Cardiac muscle cell (in vitro differentiated cells and primary cell): ENCODE data around the gene REG1A. TPM values are rescaled to one million over a fixed set of nuclear protein-coding genes. Genes with fewer than 3 reads are reported as not detected.

Experiments used
- DNase-seq, 2 donors: peaks; one replicate each; pipeline versions ENCODE4 v3.0.0 to v3.0.0-alpha.2; 2010 to 2017; ENCODE audit warnings: low read depth in 1 of 2, low spot score in 1 of 2
- H3K27ac ChIP-seq: fragments of 200-600 bp; sonication (generic); 2 replicates; pipeline ENCODE4 v1.5.1; 2016
- H3K27me3 ChIP-seq: fragments of 200-600 bp; sonication (generic); 2 replicates; pipeline ENCODE4 v1.6.0; 2016; ENCODE audit warnings: control low read depth
- H3K36me3 ChIP-seq: fragments of 200-600 bp; sonication (generic); 2 replicates; pipeline ENCODE4 v1.5.1; 2016; ENCODE audit warnings: control low read depth
- H3K4me1 ChIP-seq: fragments of 200-600 bp; sonication (generic); 2 replicates; pipeline ENCODE4 v1.8.1; 2017; ENCODE audit warnings: low read depth, mild to moderate bottlenecking, mixed run types
- H3K4me3 ChIP-seq: fragments of 200-600 bp; sonication (generic); 2 replicates; pipeline ENCODE4 v1.5.1; 2016; ENCODE audit warnings: mild to moderate bottlenecking
- H3K9me3 ChIP-seq: fragments of 200-600 bp; sonication (generic); 2 replicates; pipeline ENCODE4 v1.5.1; 2017; ENCODE audit warnings: low read depth, mild to moderate bottlenecking, control low read depth
- polyA plus RNA-seq: library from polyadenylated mRNA; unstranded; fragments of >200 nt; fragmentation: Nextera tagmentation; extraction: Ambion mirVana; gene quantifications from 2 replicates; pipeline ENCODE4 v1.2.1, GENCODE V29; 2016
- total RNA-seq: library from RNA; depleted of rRNA; stranded (reverse); fragments of >200 nt; gene quantifications from 2 replicates; pipeline ENCODE4 v1.2.3, GENCODE V29; 2016
- TF ChIP-seq, protein P1 (sequence below): IDR thresholded peaks from 2 replicates; pipeline ENCODE4 v1.5.1; 2012; ENCODE audit warnings: low read depth, mild to moderate bottlenecking, low read length

REG1A gene
- total and polyA plus RNA-seq, 2 experiments from 2014 or later, result 1.2 TPM; not detected in 1

GRCh38 chr2:79085382-79085781 lies 34.9 kb upstream of the REG1A start:
- Histone ChIP-seq H3K4me3 (no peak overlapping the region), H3K9me3 (no peaks in the 10 kb centered on the region), H3K27me3 (no peaks in the 10 kb centered on the region), H3K4me1 (peaks cover 15% of the 10 kb centered on the region), H3K36me3 (no peaks in the 10 kb centered on the region), H3K27ac (no peak overlapping the region)
- TF ChIP-seq, protein P1, sequence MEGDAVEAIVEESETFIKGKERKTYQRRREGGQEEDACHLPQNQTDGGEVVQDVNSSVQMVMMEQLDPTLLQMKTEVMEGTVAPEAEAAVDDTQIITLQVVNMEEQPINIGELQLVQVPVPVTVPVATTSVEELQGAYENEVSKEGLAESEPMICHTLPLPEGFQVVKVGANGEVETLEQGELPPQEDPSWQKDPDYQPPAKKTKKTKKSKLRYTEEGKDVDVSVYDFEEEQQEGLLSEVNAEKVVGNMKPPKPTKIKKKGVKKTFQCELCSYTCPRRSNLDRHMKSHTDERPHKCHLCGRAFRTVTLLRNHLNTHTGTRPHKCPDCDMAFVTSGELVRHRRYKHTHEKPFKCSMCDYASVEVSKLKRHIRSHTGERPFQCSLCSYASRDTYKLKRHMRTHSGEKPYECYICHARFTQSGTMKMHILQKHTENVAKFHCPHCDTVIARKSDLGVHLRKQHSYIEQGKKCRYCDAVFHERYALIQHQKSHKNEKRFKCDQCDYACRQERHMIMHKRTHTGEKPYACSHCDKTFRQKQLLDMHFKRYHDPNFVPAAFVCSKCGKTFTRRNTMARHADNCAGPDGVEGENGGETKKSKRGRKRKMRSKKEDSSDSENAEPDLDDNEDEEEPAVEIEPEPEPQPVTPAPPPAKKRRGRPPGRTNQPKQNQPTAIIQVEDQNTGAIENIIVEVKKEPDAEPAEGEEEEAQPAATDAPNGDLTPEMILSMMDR, result no peak
- DNase-seq, result no peak

DNA sequence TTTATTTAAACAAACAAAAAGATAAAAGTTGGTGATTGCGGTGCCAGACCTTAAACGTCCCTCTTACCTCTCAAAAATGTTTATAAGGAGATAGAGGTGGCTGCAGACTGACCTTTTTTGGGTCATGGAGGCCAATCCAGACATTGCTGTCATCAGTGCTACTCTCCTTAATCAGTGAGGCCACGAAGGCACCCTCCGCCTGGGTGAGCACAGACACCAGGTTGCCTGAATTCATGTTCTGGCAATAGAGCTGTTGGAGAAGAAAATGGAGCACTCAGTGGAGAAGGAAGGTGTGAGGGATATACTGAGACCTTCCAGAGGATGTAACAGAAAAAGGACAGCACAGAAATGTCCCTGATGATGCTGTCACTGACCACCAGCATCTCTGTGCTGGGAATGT lies 34.0 kb upstream of the REG1A start:
- Histone ChIP-seq H3K4me1 (peaks cover 15% of the 10 kb centered on the region), H3K27ac (no peak overlapping the region), H3K4me3 (no peak overlapping the region), H3K9me3 (no peaks in the 10 kb centered on the region), H3K36me3 (no peaks in the 10 kb centered on the region), H3K27me3 (no peaks in the 10 kb centered on the region)
- TF ChIP-seq, protein P1, result no peak
- DNase-seq, result no peak

DNA sequence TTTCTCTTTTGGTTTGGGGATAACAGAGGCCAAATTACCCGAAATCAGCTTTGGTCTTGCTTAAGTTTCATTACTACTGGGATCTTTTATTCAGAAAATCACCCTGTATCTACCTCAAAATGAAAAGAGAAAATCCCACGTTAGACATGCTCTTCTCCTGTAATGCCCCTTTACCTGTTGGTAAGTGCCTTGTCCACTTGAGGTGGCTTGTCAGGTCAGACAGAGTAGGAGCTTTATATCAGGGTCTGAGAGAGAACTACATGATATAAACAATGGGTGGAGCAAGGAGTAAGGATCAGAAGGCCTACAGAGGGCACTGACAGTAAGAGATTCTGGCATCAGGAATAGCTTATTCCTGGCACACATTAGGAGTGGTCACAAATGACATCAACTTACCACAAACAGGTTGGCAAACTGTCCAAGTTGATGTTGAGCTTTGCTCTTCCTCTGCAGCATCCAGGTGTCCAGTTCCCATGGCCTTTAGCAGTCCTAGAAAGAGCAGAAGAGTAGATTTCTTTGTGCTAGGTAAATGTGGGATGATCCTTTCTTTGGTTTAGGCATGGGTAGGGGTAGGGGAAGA lies 32.4 kb upstream of the REG1A start, which contains the start of gene REG1B:
Gene REG1B (minus strand): TSS at position 209 of the 580 bp plus-strand sequence. CDS start 381 bp downstream, outside the sequence.
- no peak within 1 kb of the TSS for H3K27ac ChIP-seq
- peaks cover 15% of the 10 kb centered on the region for H3K4me1 ChIP-seq
- TF ChIP-seq, protein P1, result no peak

DNA sequence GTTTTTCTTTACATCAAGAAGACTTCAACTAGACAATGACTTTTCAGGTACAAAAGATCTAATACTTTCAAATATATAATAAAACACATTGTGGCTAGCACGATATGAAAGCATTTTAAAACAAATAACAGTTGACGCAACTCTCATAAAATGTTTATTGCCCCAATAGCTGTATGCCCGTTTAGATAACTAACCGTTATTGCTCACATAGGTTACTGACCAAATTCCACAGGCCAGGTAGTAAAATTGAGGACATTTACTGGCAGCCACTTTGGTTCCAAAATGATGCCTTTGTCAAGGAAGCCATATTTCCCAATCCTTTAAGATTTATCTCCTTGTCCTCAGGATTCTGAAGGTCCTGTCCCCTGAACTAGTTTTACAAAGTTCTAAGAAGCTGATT lies 29.6 kb upstream of the REG1A start:
- H3K27me3 ChIP-seq, result no peaks in the 10 kb centered on the region
- no peaks in the 10 kb centered on the region for H3K36me3 ChIP-seq
- TF ChIP-seq, protein P1, result no peak
- no peaks in the 10 kb centered on the region for H3K4me1 ChIP-seq
- H3K27ac ChIP-seq, result no peak overlapping the region
- no peak for DNase-seq
- no peak overlapping the region for H3K4me3 ChIP-seq
- H3K9me3 ChIP-seq, result no peaks in the 10 kb centered on the region

More for the DNA sequence above, 32.4 kb upstream of the REG1A start, which contains the start of gene REG1B:
- no peaks in the 10 kb centered on the region for H3K27me3 ChIP-seq
- no peaks in the 10 kb centered on the region for H3K36me3 ChIP-seq
- no peaks in the 10 kb centered on the region for H3K9me3 ChIP-seq
- H3K4me3 ChIP-seq, result no peak within 1 kb of the TSS
- no peak for DNase-seq

GRCh38 chr2:79097843-79098242 lies 22.4 kb upstream of the REG1A start:
- Histone ChIP-seq H3K27me3 (no peaks in the 10 kb centered on the region), H3K4me3 (no peak overlapping the region), H3K9me3 (peaks cover 2% of the 10 kb centered on the region), H3K4me1 (peaks cover 7% of the 10 kb centered on the region), H3K36me3 (no peaks in the 10 kb centered on the region), H3K27ac (no peak overlapping the region)
- TF ChIP-seq, protein P1, result no peak
- DNase-seq, result no peak
